ENCODE results near the gene MS4A5. TPM values are rescaled to one million over a fixed set of nuclear protein-coding genes. Genes with fewer than 3 reads are reported as not detected.
"Not testable (repeated sequence)": the region's sequence is repeated elsewhere in the genome, so short reads cannot be mapped to it uniquely, and the experiment has no call there.

Gene MS4A5
- total and polyA plus RNA-seq, 12 donors = not detected

GRCh38 chr11:60433401-60433800 is 4.0 kb downstream of the MS4A5 start:
- 66 to 72% methylated on average over 4 of the region's 4 CpGs for WGBS, 2 donors
- no peaks in the 10 kb centered on the region for H3K36me3 ChIP-seq
- no peaks in the 10 kb centered on the region for H3K9me3 ChIP-seq
- H3K27me3 ChIP-seq = no peaks in the 10 kb centered on the region
- intact Hi-C loops (cut with DNase I) = no loop called here
- H3K27ac ChIP-seq = no peak overlapping the region
- DNase-seq = no peak
- TF ChIP-seq CTCF (IDR thresholded peaks at IDR 0.05) = no peak
- no peak overlapping the region for H3K4me3 ChIP-seq
- ATAC-seq = no peak
- H3K4me1 ChIP-seq = no peaks in the 10 kb centered on the region

- intact Hi-C loops (cut with DNase I) = no loop called here
- Histone ChIP-seq H3K36me3 (no peaks in the 10 kb centered on the region), H3K4me3 (no peak overlapping the region), H3K4me1 (peaks cover 0 to 7% (median 0%) of the 10 kb centered on the region in 9 donors), H3K27me3 (no peaks in the 10 kb centered on the region), H3K9me3 (no peaks in the 10 kb centered on the region), H3K27ac (no peak overlapping the region)
- DNase-seq (no peak), ATAC-seq (no peak)
- no peak for TF ChIP-seq CTCF (IDR thresholded peaks at IDR 0.05)
These were observed 17.7 kb downstream of the MS4A5 start for GRCh38 chr11:60447070-60447469.

GRCh38 chr11:60447846-60448245 is 18.5 kb downstream of the MS4A5 start:
- Histone ChIP-seq H3K27me3 (no peaks in the 10 kb centered on the region), H3K4me3 (no peak overlapping the region), H3K27ac (no peak overlapping the region), H3K36me3 (no peaks in the 10 kb centered on the region), H3K4me1 (peaks cover 0 to 7% (median 0%) of the 10 kb centered on the region in 9 donors), H3K9me3 (no peaks in the 10 kb centered on the region)
- TF ChIP-seq CTCF (IDR thresholded peaks at IDR 0.05) = no peak
- DNase-seq (no peak), ATAC-seq (no peak)
- intact Hi-C loops (cut with DNase I) = no loop called here

- H3K27me3 ChIP-seq; H3K27ac ChIP-seq; ATAC-seq; H3K4me1 ChIP-seq; intact Hi-C loops (cut with DNase I); H3K4me3 ChIP-seq; H3K9me3 ChIP-seq; H3K36me3 ChIP-seq: not testable (repeated sequence)
- peak in 1 of 2 donors; percentile 7 for DNase-seq
- 92 to 96% methylated on average over 19 to 32 of the region's 32 CpGs for WGBS, 2 donors
These were observed 21.8 kb downstream of the MS4A5 start for GRCh38 chr11:60451185-60451584.

- DNase-seq (no peak), ATAC-seq (no peak)
- Histone ChIP-seq H3K27ac (no peak overlapping the region), H3K4me3 (no peak overlapping the region), H3K36me3 (no peaks in the 10 kb centered on the region), H3K27me3 (no peaks in the 10 kb centered on the region), H3K4me1 (no peaks in the 10 kb centered on the region), H3K9me3 (no peaks in the 10 kb centered on the region)
- TF ChIP-seq CTCF (IDR thresholded peaks at IDR 0.05) = no peak
- intact Hi-C loops (cut with DNase I) = no loop called here
These were observed 24.8 kb downstream of the MS4A5 start for GRCh38 chr11:60454212-60454611.
